Liver (tissue), 9 donors: ENCODE measurements around the gene SESTD1. TPM values are rescaled to one million over a fixed set of nuclear protein-coding genes. Genes with fewer than 3 reads are reported as not detected.

ENCODE experiments used
- DNase-seq: peaks from one replicate; pipeline ENCODE4 v3.0.0-alpha.2; 2017; ENCODE audit warnings: low spot score
- H3K27ac ChIP-seq, 2 donors: one replicate each; pipeline ENCODE4 v1.7.0; 2013; ENCODE audit warnings: inconsistent platforms in 2 of 2, low read length in 2 of 2, control low read depth in 1 of 2, low read depth in 1 of 2, mild to moderate bottlenecking in 1 of 2
- H3K27me3 ChIP-seq, 4 donors: one replicate each; pipeline versions ENCODE4 v1.6.1 to v1.7.0; 2013; ENCODE audit warnings: low read length in 3 of 4, inconsistent platforms in 1 of 4, mild to moderate bottlenecking in 1 of 4, moderate library complexity in 1 of 4; ENCODE audit not compliant: control insufficient read depth in 4 of 4, insufficient read depth in 4 of 4
- H3K36me3 ChIP-seq, 4 donors: one replicate each; pipeline versions ENCODE4 v1.6.1 to v1.7.0; 2013; ENCODE audit warnings: low read length in 3 of 4, mild to moderate bottlenecking in 3 of 4, low read depth in 1 of 4, moderate library complexity in 1 of 4; ENCODE audit not compliant: control insufficient read depth in 4 of 4, insufficient read depth in 3 of 4
- H3K4me1 ChIP-seq, 4 donors: one replicate each; pipeline versions ENCODE4 v1.6.1 to v1.7.0; 2013; ENCODE audit warnings: low read length in 3 of 4, mild to moderate bottlenecking in 3 of 4, moderate library complexity in 1 of 4; ENCODE audit not compliant: control insufficient read depth in 4 of 4, insufficient read depth in 4 of 4
- H3K4me3 ChIP-seq, 3 donors: one replicate each; pipeline versions ENCODE4 v1.6.1 to v1.7.0; 2013; ENCODE audit warnings: low read length in 3 of 3, control low read depth in 1 of 3, low read depth in 1 of 3, mild to moderate bottlenecking in 1 of 3
- H3K9ac ChIP-seq, 2 donors: one replicate each; pipeline ENCODE4 v1.7.0; 2013; ENCODE audit warnings: low read length in 2 of 2, mild to moderate bottlenecking in 2 of 2, moderate library complexity in 2 of 2, control low read depth in 1 of 2, low read depth in 1 of 2
- H3K9me3 ChIP-seq, 4 donors: one replicate each; pipeline versions ENCODE4 v1.6.1 to v1.7.0; 2013; ENCODE audit warnings: low read length in 3 of 4; ENCODE audit not compliant: control insufficient read depth in 4 of 4
- EGR1 ChIP-seq, 2 donors: IDR thresholded peaks; 2 replicates each; pipeline ENCODE4 v1.6.1; 2016 to 2018; ENCODE audit warnings: antibody characterized with exemption in 2 of 2, low read depth in 2 of 2
- FOXA1 ChIP-seq: IDR thresholded peaks from 2 replicates; pipeline ENCODE4 v1.6.1; 2016; ENCODE audit warnings: antibody characterized with exemption
- FOXA2 ChIP-seq: IDR thresholded peaks from 2 replicates; pipeline ENCODE4 v1.6.1; 2016; ENCODE audit warnings: antibody characterized with exemption
- GABPA ChIP-seq, 2 donors: IDR thresholded peaks in 1 of 2; conservative IDR thresholded peaks in 1 of 2; 2 replicates each; pipeline ENCODE4 v1.6.1; 2016; ENCODE audit warnings: antibody characterized with exemption in 2 of 2, mild to moderate bottlenecking in 1 of 2, moderate library complexity in 1 of 2
- HNF4A ChIP-seq, 2 donors: conservative IDR thresholded peaks; 2 replicates each; pipeline ENCODE4 v1.6.1; 2016; ENCODE audit warnings: antibody characterized with exemption in 2 of 2, mild to moderate bottlenecking in 2 of 2
- HNF4G ChIP-seq: IDR thresholded peaks from 2 replicates; pipeline ENCODE4 v1.6.1; 2016; ENCODE audit warnings: antibody characterized with exemption
- JUND ChIP-seq, 2 donors: IDR thresholded peaks; 2 replicates each; pipeline ENCODE4 v1.6.1; 2016; ENCODE audit warnings: antibody characterized with exemption in 2 of 2
- NR2F2 ChIP-seq: IDR thresholded peaks from 2 replicates; pipeline ENCODE4 v1.6.1; 2016; ENCODE audit warnings: antibody characterized with exemption
- RAD21 ChIP-seq, 2 donors: IDR thresholded peaks; 2 replicates each; pipeline ENCODE4 v1.6.1; 2016; ENCODE audit warnings: antibody characterized with exemption in 2 of 2, mild to moderate bottlenecking in 2 of 2
- RXRA ChIP-seq, 2 donors: IDR thresholded peaks; 2 replicates each; pipeline ENCODE4 v1.6.1; 2017 to 2018; ENCODE audit warnings: antibody characterized with exemption in 2 of 2, mild to moderate bottlenecking in 1 of 2
- SP1 ChIP-seq: IDR thresholded peaks from 2 replicates; pipeline ENCODE4 v1.6.1; 2018; ENCODE audit warnings: antibody characterized with exemption, mild to moderate bottlenecking
- TAF1 ChIP-seq: conservative IDR thresholded peaks from 2 replicates; pipeline ENCODE4 v1.6.1; 2016; ENCODE audit warnings: antibody characterized with exemption, mild to moderate bottlenecking
- YY1 ChIP-seq: IDR thresholded peaks from 2 replicates; pipeline ENCODE4 v1.6.1; 2016; ENCODE audit warnings: antibody characterized with exemption, mild to moderate bottlenecking
- WGBS: extraction: QIAGEN DNeasy Blood & Tissue Kit; methylation state at CpG from one replicate; pipeline ENCODE4 v1.1.7; 2013; 5-methylcytosine and 5-hydroxymethylcytosine counted together
- polyA plus RNA-seq, 2 donors: library from polyadenylated mRNA; stranded (reverse) in 1 of 2; unstranded in 1 of 2; fragments of 200-250 nt in 1 of 2; fragments of >200 nt in 1 of 2; fragmentation: Nextera tagmentation in 1 of 2; extraction: Ambion mirVana in 1 of 2; gene quantifications; one replicate each; pipeline versions ENCODE4 v1.2.1 to v1.2.3, GENCODE V29; 2013 to 2015
- total RNA-seq, 2 donors: library from RNA; depleted of rRNA; stranded (reverse); fragments of >200 nt; gene quantifications; one replicate each; pipeline ENCODE4 v1.2.3, GENCODE V29; 2014
- TF ChIP-seq, protein P1 (sequence below): IDR thresholded peaks from 2 replicates; pipeline ENCODE4 v1.6.1; 2016; ENCODE audit warnings: antibody characterized with exemption
- TF ChIP-seq, protein P2 (sequence below): IDR thresholded peaks from 2 replicates; pipeline ENCODE4 v1.6.1; 2016; ENCODE audit warnings: antibody characterized with exemption, mild to moderate bottlenecking
- TF ChIP-seq, protein P3 (sequence below): IDR thresholded peaks from 2 replicates; pipeline ENCODE4 v1.6.1; 2016; ENCODE audit warnings: antibody characterized with exemption
- TF ChIP-seq, protein P4 (sequence below): IDR thresholded peaks from 2 replicates; pipeline ENCODE4 v1.6.1; 2016; ENCODE audit warnings: antibody characterized with exemption
- TF ChIP-seq, protein P5 (sequence below): fragments of 150-350 bp; IDR thresholded peaks from 2 replicates; pipeline ENCODE4 v1.5.1; 2017; ENCODE audit warnings: improper control_type of control experiment, low read depth, low read length; ENCODE audit not compliant: missing input control
- donor health status: healthy.
- donor health status: healthy.
- donor health status: healthy.
- donor health status: healthy.
- donor health status: healthy.

Gene SESTD1
- total and polyA plus RNA-seq, 4 donors, result 6.3 to 10.1 (median 7.4) TPM

DNA sequence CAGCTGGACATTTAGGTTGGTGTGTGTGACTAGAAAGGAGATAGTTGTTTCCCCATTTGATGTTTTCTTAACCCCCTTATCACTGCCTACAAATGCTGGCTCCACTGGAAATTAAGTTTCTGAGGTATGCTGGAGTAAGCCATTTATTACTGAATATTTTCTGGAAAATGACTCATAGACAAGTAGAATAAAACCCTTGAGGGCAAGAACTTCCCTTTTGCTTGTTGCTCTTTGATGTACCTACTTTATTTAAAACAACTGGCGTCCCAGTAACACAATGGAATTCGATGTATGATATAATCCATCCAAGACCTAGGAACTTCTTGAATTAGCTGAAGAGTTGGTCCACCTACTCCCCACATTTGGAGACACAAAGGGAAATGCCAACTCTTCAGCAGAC, 33.3 kb upstream of the SESTD1 start:
- no peak overlapping the region for H3K27ac ChIP-seq
- no peaks in the 10 kb centered on the region for H3K4me1 ChIP-seq
- WGBS, result 94% methylated on average over 2 of the region's 2 CpGs
- no peaks in the 10 kb centered on the region for H3K27me3 ChIP-seq
- H3K9me3 ChIP-seq, result no peaks in the 10 kb centered on the region
- no peaks in the 10 kb centered on the region for H3K36me3 ChIP-seq
- TF ChIP-seq, protein P1, sequence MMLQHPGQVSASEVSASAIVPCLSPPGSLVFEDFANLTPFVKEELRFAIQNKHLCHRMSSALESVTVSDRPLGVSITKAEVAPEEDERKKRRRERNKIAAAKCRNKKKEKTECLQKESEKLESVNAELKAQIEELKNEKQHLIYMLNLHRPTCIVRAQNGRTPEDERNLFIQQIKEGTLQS, result no peak
- no peak for TF ChIP-seq HNF4A (conservative IDR thresholded peaks at IDR 0.05)
- TF ChIP-seq FOXA1, result no peak
- no peak for TF ChIP-seq HNF4G
- no peak overlapping the region for H3K9ac ChIP-seq
- no peak for DNase-seq
- no peak overlapping the region for H3K4me3 ChIP-seq

DNA sequence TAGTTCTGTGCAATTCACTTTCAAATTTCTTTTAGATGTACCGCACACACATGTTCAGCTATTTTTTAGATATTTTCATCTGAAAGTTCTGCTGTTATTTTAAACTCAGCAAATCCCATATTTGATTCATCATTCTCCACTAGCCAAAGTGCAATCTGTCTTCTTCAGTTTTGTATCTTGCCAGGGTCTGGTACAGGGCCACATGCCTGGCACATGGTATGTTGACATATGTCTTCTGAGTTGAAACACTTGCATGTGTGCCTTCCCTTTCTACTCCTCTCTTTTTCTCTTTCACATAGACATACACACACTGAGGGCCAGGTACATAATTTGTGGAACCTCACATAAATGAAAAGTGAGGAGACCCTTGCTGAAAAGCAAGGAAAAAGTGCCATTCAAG, 25.7 kb upstream of the SESTD1 start:
- DNase-seq, result no peak
- no peak overlapping the region for H3K27ac ChIP-seq
- no peaks in the 10 kb centered on the region for H3K4me1 ChIP-seq
- H3K9ac ChIP-seq, result no peak overlapping the region
- H3K36me3 ChIP-seq, result no peaks in the 10 kb centered on the region
- WGBS, result 98% methylated on average over 1 of the region's 1 CpG
- TF ChIP-seq, protein P2, sequence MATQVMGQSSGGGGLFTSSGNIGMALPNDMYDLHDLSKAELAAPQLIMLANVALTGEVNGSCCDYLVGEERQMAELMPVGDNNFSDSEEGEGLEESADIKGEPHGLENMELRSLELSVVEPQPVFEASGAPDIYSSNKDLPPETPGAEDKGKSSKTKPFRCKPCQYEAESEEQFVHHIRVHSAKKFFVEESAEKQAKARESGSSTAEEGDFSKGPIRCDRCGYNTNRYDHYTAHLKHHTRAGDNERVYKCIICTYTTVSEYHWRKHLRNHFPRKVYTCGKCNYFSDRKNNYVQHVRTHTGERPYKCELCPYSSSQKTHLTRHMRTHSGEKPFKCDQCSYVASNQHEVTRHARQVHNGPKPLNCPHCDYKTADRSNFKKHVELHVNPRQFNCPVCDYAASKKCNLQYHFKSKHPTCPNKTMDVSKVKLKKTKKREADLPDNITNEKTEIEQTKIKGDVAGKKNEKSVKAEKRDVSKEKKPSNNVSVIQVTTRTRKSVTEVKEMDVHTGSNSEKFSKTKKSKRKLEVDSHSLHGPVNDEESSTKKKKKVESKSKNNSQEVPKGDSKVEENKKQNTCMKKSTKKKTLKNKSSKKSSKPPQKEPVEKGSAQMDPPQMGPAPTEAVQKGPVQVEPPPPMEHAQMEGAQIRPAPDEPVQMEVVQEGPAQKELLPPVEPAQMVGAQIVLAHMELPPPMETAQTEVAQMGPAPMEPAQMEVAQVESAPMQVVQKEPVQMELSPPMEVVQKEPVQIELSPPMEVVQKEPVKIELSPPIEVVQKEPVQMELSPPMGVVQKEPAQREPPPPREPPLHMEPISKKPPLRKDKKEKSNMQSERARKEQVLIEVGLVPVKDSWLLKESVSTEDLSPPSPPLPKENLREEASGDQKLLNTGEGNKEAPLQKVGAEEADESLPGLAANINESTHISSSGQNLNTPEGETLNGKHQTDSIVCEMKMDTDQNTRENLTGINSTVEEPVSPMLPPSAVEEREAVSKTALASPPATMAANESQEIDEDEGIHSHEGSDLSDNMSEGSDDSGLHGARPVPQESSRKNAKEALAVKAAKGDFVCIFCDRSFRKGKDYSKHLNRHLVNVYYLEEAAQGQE, result no peak
- no peak for TF ChIP-seq GABPA (IDR thresholded peaks at IDR 0.05 in 1 of 2, conservative IDR thresholded peaks at IDR 0.05 in 1 of 2)
- no peak for TF ChIP-seq FOXA1
- TF ChIP-seq, protein P3, sequence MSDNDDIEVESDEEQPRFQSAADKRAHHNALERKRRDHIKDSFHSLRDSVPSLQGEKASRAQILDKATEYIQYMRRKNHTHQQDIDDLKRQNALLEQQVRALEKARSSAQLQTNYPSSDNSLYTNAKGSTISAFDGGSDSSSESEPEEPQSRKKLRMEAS, result no peak
- no peak for TF ChIP-seq HNF4A (conservative IDR thresholded peaks at IDR 0.05)
- TF ChIP-seq TAF1, result no peak
- TF ChIP-seq FOXA2, result no peak
- TF ChIP-seq EGR1 (IDR thresholded peaks at IDR 0.05; ENCODE audit: low read depth in 2 of 2), result no peak
- TF ChIP-seq YY1, result no peak
- no peak for TF ChIP-seq RAD21 (IDR thresholded peaks at IDR 0.05)
- TF ChIP-seq, protein P4, sequence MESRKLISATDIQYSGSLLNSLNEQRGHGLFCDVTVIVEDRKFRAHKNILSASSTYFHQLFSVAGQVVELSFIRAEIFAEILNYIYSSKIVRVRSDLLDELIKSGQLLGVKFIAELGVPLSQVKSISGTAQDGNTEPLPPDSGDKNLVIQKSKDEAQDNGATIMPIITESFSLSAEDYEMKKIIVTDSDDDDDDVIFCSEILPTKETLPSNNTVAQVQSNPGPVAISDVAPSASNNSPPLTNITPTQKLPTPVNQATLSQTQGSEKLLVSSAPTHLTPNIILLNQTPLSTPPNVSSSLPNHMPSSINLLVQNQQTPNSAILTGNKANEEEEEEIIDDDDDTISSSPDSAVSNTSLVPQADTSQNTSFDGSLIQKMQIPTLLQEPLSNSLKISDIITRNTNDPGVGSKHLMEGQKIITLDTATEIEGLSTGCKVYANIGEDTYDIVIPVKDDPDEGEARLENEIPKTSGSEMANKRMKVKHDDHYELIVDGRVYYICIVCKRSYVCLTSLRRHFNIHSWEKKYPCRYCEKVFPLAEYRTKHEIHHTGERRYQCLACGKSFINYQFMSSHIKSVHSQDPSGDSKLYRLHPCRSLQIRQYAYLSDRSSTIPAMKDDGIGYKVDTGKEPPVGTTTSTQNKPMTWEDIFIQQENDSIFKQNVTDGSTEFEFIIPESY, result no peak
- no peak for TF ChIP-seq SP1
- TF ChIP-seq, protein P1, result no peak
- no peak for TF ChIP-seq HNF4G
- no peak for TF ChIP-seq NR2F2
- no peak for TF ChIP-seq JUND (IDR thresholded peaks at IDR 0.05)
- TF ChIP-seq, protein P5, sequence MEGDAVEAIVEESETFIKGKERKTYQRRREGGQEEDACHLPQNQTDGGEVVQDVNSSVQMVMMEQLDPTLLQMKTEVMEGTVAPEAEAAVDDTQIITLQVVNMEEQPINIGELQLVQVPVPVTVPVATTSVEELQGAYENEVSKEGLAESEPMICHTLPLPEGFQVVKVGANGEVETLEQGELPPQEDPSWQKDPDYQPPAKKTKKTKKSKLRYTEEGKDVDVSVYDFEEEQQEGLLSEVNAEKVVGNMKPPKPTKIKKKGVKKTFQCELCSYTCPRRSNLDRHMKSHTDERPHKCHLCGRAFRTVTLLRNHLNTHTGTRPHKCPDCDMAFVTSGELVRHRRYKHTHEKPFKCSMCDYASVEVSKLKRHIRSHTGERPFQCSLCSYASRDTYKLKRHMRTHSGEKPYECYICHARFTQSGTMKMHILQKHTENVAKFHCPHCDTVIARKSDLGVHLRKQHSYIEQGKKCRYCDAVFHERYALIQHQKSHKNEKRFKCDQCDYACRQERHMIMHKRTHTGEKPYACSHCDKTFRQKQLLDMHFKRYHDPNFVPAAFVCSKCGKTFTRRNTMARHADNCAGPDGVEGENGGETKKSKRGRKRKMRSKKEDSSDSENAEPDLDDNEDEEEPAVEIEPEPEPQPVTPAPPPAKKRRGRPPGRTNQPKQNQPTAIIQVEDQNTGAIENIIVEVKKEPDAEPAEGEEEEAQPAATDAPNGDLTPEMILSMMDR, result no peak
- TF ChIP-seq RXRA (IDR thresholded peaks at IDR 0.05), result no peak
- H3K27me3 ChIP-seq, result no peaks in the 10 kb centered on the region
- H3K4me3 ChIP-seq, result no peak overlapping the region
- H3K9me3 ChIP-seq, result no peaks in the 10 kb centered on the region
